GM12801 (cell line): ENCODE results near the gene RPL3.

Source experiments
- TF ChIP-seq, protein P1 (sequence below): IDR thresholded peaks from one replicate; pipeline ENCODE4 v1.5.1; 2011; ENCODE audit warnings: control low read depth; ENCODE audit not compliant: insufficient read length; ENCODE audit errors: extremely low read depth

Gene RPL3

DNA sequence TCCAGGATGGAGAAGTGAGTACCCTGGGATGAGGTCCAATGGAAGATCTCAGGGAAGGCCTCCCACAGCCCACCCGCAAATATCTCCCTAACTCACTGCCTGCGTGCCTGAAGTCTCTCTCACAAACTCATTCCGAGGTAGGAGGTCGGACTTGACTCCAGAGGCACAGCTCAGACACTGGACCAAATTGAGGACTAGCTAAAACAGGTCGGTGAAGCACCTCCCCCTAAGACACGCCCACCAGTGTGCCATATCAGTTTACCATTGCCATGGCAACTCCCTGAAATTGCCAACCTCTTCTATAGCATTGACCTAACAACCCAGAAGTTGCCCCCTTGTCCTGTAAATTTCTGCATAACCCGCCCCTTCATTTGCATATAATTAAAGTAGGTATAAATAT, 17.5 kb downstream of the RPL3 start:
- TF ChIP-seq, protein P1, sequence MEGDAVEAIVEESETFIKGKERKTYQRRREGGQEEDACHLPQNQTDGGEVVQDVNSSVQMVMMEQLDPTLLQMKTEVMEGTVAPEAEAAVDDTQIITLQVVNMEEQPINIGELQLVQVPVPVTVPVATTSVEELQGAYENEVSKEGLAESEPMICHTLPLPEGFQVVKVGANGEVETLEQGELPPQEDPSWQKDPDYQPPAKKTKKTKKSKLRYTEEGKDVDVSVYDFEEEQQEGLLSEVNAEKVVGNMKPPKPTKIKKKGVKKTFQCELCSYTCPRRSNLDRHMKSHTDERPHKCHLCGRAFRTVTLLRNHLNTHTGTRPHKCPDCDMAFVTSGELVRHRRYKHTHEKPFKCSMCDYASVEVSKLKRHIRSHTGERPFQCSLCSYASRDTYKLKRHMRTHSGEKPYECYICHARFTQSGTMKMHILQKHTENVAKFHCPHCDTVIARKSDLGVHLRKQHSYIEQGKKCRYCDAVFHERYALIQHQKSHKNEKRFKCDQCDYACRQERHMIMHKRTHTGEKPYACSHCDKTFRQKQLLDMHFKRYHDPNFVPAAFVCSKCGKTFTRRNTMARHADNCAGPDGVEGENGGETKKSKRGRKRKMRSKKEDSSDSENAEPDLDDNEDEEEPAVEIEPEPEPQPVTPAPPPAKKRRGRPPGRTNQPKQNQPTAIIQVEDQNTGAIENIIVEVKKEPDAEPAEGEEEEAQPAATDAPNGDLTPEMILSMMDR = no peak

DNA sequence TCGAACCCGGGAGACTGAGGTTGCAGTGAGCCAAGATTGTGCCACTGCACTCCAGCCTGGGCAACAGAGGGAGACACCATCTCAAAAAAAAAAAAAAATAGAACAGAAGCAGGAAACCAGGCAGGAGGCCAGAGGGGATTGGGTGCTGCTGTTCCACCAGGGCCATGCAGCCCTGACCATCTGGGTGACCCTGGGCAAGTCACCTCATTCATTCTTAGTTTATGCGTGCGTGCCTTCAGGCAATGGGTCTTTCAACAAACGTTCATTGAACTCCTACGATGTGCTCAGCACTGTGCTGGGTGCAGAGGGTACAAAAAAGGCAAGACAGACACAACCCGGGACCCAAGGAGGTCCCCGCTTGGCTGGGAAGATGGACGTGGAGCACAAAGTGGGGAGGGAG, 18.3 kb downstream of the RPL3 start:
- TF ChIP-seq, protein P1 = no peak

DNA sequence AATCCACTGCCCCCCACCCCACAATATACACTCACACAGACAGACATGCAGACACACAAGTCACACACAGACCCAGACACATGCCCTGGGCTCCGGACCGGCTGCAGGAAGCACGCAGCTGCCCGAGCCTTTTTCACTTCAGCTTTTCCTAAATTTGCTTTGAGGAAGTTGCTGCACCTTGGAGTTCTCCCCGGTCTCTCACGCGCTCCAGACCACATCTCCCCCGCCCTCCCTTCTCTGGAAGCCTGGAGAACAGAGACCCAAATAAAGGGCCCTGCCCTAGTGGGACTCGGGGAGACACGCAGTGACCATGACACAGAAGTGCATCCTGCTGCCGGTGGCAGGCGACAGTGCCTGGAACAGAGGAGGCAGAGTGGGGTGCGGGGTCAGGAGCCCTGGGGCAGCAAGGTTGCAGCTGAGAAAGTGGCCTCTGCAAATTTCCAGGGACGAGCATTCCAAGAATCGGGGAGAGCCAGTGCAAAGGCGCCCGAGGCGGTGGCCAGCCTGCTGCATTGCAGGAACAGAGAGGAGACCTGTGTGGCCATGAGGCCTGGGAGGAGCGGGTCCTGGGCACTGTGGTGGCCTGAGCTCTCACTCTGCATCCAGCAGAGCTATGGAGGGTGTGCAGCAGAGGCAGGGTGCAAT, 19.1 kb downstream of the RPL3 start:
- TF ChIP-seq, protein P1 = no peak

DNA sequence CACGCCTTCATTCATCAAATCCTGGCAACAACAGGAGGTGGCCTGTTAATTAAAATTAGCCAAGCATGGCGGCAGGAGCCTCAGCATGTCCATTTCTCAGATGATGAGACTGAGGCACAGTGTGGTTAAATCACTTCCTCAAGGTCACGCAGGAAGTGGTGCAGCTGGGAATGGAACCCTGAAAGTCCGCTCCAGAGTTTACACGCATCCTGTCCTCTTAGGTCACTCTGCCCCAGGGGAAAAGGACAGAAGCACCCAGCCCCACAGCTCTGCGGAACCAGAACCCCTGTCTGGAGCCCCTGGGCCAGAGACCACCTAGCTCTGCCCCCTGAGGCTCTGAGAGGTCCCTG, 19.6 kb downstream of the RPL3 start:
- TF ChIP-seq, protein P1 = no peak

DNA sequence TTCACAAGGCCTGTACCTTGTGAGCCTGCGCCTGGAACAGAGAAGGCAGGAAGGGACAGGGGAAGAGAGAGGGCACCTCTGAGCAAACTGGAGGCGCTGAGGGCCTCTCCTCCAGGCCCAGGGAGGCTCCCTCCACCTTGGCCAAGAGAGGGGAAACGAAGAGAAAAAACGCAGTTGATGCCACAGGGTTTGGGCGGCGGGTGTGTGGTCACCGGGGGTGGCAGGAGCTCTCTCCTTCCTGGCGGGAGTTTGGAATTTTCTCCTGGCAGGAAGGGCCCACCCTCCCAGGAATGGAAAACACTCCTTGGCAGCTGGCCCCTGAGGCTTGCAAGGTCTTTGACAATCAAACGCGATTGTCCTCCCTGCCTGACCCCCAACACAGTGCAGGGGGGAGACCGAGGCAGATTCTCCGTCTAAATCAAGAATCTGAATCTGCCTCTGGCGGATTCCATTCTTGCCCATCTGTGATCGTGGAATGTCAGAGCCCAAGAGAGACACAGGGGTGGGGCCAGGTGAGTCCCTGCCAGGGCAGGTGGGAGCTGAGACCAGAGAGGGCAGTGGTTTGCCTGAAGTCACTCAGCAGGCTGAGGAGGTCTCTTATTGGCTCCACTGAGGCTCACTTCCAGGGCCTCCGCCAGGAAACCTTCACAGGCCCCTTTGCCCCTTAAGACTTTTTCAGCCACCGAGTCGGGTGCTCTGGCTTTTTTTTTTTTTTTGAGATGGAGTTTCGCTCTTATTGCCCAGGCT, 21.0 kb downstream of the RPL3 start:
- TF ChIP-seq, protein P1 = no peak

DNA sequence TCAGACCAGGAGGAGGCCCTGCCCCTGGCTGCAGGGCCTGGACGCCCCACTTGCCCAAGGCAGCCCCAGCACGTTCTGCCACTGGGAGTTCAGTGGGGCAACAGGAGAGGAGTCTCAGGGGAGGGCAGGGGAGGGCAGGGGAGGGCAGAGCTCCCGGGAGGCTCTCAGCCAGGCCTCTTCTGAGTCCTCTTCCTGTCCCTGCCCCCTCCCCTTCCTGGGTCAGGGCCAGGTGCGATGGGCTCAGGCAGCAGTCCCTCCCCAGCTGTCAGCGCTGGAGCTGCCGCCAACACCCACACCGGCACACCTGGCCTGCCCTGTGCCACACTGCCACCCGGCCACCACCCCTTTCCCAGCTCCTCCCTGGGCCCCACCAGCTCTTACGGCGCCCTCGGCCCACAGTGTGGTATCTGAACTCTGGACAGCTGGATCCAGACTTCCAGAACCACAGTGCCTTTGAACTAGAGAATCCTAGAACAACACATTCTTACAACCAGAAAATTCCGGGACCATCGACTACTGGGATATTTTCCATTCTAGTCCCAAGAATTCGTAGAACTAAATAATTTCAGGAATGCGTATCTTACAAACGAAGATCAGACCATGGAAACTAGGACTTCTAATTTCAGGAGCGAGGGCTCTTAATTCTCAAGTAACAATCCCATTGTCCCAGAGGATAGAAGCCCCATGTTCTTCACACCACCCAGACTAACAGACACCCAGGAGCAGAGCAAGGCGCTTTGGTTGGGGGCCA, 21.8 kb downstream of the RPL3 start:
- TF ChIP-seq, protein P1 = no peak

DNA sequence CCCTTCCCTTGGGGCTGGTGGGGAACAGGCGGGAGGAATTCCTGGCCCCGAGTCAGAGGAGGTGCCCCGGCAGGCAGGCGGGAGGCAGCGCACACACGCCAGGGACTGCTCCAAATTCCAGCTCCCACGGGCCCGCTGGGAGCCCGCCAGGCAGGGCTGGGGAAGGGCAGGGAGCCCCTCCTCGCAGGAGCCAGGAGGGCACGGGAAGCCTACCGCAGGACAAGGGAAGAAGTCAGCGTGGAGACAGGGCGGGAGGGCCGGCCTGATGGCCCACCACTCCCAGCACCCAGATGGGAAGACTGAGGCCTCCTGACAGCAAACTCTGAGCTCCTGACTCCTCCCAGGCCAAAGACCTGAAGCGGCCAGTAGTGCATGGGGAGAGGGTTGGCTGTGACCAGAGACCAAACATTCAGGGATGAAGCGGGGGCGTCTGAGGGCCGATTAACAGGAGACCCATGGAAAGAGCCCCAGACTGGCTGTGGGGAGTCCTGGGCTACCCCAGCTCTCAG, 22.4 kb downstream of the RPL3 start:
- TF ChIP-seq, protein P1 = no peak
